Neural cell (in vitro differentiated cells): Measurements from ENCODE around the gene LAMC2. TPM values are rescaled to one million over a fixed set of nuclear protein-coding genes. Genes with fewer than 3 reads are reported as not detected.

ENCODE experiments used
- H2AFZ ChIP-seq: fragments of 200-600, 300-800 bp; sonication (generic), shearing (Covaris generic); 2 replicates; pipeline ENCODE4 v1.6.0; 2014; ENCODE audit warnings: low read depth, mild to moderate bottlenecking, antibody characterized with exemption, low read length, moderate library complexity
- H3F3A ChIP-seq: fragments of 200-600 bp; shearing (Covaris generic); 2 replicates; pipeline ENCODE4 v1.6.1; 2016; ENCODE audit warnings: mild to moderate bottlenecking, moderate library complexity, mixed read lengths, antibody characterized with exemption, low read length; ENCODE audit not compliant: insufficient read depth, poor library complexity, severe bottlenecking
- H3K27ac ChIP-seq: fragments of 200-600, 300-800 bp; sonication (generic), shearing (Covaris generic); 2 replicates; pipeline ENCODE4 v1.5.1; 2014; ENCODE audit warnings: mild to moderate bottlenecking, low read length, moderate library complexity
- H3K27me3 ChIP-seq: fragments of 300-800, 200-600 bp; sonication (generic), shearing (Covaris generic); 2 replicates; pipeline ENCODE4 v1.6.0; 2014; ENCODE audit warnings: mild to moderate bottlenecking, low read depth, low read length, moderate library complexity; ENCODE audit not compliant: insufficient read depth
- H3K36me3 ChIP-seq: fragments of 300-800, 200-600 bp; sonication (generic), shearing (Covaris generic); 2 replicates; pipeline ENCODE4 v1.5.1; 2014; ENCODE audit warnings: mild to moderate bottlenecking, antibody characterized with exemption, low read length, moderate library complexity; ENCODE audit not compliant: insufficient read depth
- H3K4me2 ChIP-seq: fragments of 300-800, 200-600 bp; sonication (generic), shearing (Covaris generic); 2 replicates; pipeline ENCODE4 v1.6.0; 2014; ENCODE audit warnings: mild to moderate bottlenecking, low read length
- H3K4me3 ChIP-seq: fragments of 300-800, 200-600 bp; sonication (generic), shearing (Covaris generic); 2 replicates; pipeline ENCODE4 v1.5.1; 2014; ENCODE audit warnings: mild to moderate bottlenecking, low read length, moderate library complexity
- H3K79me2 ChIP-seq: fragments of 200-600 bp; shearing (Covaris generic); replicated peaks from 2 replicates; pipeline ENCODE4 v1.6.0; 2014; ENCODE audit warnings: mild to moderate bottlenecking, low read length, moderate library complexity; ENCODE audit not compliant: insufficient read depth
- H3K9ac ChIP-seq: fragments of 300-800, 200-600 bp; sonication (generic), shearing (Covaris generic); 2 replicates; pipeline ENCODE4 v1.6.1; 2016; ENCODE audit warnings: mild to moderate bottlenecking, low read length, mixed read lengths
- H3K9me2 ChIP-seq: fragments of 200-600 bp; shearing (Covaris generic); 2 replicates; pipeline ENCODE4 v1.6.1; 2016; ENCODE audit warnings: mild to moderate bottlenecking, low read length, mixed read lengths; ENCODE audit not compliant: insufficient read depth
- H3K9me3 ChIP-seq: fragments of 200-600, 300-800 bp; sonication (generic), shearing (Covaris generic); 2 replicates; pipeline ENCODE4 v1.6.1; 2016; ENCODE audit warnings: mild to moderate bottlenecking, mixed run types, low read length, moderate library complexity, mixed read lengths
- H4K20me1 ChIP-seq: fragments of 200-600 bp; shearing (Covaris generic); 2 replicates; pipeline ENCODE4 v1.6.1; 2016; ENCODE audit warnings: mild to moderate bottlenecking, mixed run types; ENCODE audit not compliant: insufficient read depth
- EP300 ChIP-seq: fragments of 450-650 bp; conservative IDR thresholded peaks from 2 replicates; pipeline ENCODE4 v1.6.1; 2014; ENCODE audit warnings: antibody characterized with exemption, mild to moderate bottlenecking, moderate library complexity; ENCODE audit not compliant: poor library complexity, severe bottlenecking
- EZH2 ChIP-seq: fragments of 200-600, 300-800 bp; shearing (Covaris generic), sonication (generic); IDR thresholded peaks from 2 replicates; pipeline ENCODE4 v1.6.1; 2014; ENCODE audit warnings: antibody characterized with exemption, low read length, borderline replicate concordance, mild to moderate bottlenecking; ENCODE audit not compliant: insufficient read depth, poor library complexity, severe bottlenecking
- MXI1 ChIP-seq: fragments of 450-650 bp; conservative IDR thresholded peaks from 2 replicates; pipeline ENCODE4 v1.6.1; 2014; ENCODE audit warnings: antibody characterized with exemption, mild to moderate bottlenecking; ENCODE audit not compliant: poor library complexity, severe bottlenecking
- POLR2AphosphoS5 ChIP-seq: IDR thresholded peaks from 2 replicates; pipeline ENCODE4 v1.6.1; 2012
- RAD21 ChIP-seq: fragments of 450-650 bp; conservative IDR thresholded peaks from 2 replicates; pipeline ENCODE4 v1.6.1; 2014; ENCODE audit warnings: antibody characterized with exemption, mild to moderate bottlenecking, moderate library complexity
- SMC3 ChIP-seq: fragments of 450-650 bp; conservative IDR thresholded peaks from 2 replicates; pipeline ENCODE4 v1.6.1; 2014; ENCODE audit warnings: antibody characterized with exemption, mild to moderate bottlenecking, moderate library complexity; ENCODE audit not compliant: poor library complexity
- TAF1 ChIP-seq: IDR thresholded peaks from 2 replicates; pipeline ENCODE4 v1.6.1; 2012; ENCODE audit warnings: low read depth
- polyA plus RNA-seq: library from polyadenylated mRNA; depleted of rRNA; stranded (reverse); fragments of >200 nt; gene quantifications from 2 replicates; pipeline ENCODE4 v1.2.3, GENCODE V29; 2014
- TF ChIP-seq, protein P1 (sequence below): fragments of 450-650 bp; IDR thresholded peaks from 2 replicates; pipeline ENCODE4 v1.5.1; 2014; ENCODE audit warnings: antibody characterized with exemption, mild to moderate bottlenecking, moderate library complexity; ENCODE audit not compliant: poor library complexity, severe bottlenecking
- TF ChIP-seq, protein P2 (sequence below): IDR thresholded peaks from 2 replicates; pipeline ENCODE4 v1.6.1; 2012; ENCODE audit warnings: borderline replicate concordance

Gene LAMC2
- polyA plus RNA-seq, 1 donor from 2014 or later = 0.67 TPM

DNA sequence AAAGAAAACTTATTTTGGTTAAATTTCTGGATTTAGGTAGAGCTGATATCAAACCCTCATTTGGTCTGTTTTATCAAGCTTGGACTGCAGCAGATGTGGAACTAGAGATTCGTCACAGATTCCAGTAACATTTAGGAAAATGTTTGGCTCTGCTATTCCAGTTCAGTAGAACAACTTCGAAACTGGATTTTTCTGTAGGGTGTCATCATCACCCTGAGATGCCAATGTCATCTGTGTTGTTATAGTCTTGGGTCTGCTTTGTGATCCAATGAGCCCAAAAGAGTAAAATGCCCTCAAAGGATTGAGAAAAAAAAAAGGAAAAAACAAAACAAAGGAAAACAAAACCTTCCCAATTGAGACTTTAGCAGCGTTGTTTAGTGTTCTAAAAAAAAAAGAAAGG lies 55.4 kb downstream of the LAMC2 start:
- no peak overlapping the region for H3K9ac ChIP-seq
- H3K79me2 ChIP-seq = no peaks in the 10 kb centered on the region
- no peak overlapping the region for H2AFZ ChIP-seq
- no peaks in the 10 kb centered on the region for H3K36me3 ChIP-seq
- TF ChIP-seq EP300 (no peak), EZH2 (no peak), SMC3 (no peak), TAF1 (no peak), RAD21 (no peak), MXI1 (no peak), POLR2AphosphoS5 (no peak)
- TF ChIP-seq, protein P1, sequence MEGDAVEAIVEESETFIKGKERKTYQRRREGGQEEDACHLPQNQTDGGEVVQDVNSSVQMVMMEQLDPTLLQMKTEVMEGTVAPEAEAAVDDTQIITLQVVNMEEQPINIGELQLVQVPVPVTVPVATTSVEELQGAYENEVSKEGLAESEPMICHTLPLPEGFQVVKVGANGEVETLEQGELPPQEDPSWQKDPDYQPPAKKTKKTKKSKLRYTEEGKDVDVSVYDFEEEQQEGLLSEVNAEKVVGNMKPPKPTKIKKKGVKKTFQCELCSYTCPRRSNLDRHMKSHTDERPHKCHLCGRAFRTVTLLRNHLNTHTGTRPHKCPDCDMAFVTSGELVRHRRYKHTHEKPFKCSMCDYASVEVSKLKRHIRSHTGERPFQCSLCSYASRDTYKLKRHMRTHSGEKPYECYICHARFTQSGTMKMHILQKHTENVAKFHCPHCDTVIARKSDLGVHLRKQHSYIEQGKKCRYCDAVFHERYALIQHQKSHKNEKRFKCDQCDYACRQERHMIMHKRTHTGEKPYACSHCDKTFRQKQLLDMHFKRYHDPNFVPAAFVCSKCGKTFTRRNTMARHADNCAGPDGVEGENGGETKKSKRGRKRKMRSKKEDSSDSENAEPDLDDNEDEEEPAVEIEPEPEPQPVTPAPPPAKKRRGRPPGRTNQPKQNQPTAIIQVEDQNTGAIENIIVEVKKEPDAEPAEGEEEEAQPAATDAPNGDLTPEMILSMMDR = no peak
- TF ChIP-seq, protein P2, sequence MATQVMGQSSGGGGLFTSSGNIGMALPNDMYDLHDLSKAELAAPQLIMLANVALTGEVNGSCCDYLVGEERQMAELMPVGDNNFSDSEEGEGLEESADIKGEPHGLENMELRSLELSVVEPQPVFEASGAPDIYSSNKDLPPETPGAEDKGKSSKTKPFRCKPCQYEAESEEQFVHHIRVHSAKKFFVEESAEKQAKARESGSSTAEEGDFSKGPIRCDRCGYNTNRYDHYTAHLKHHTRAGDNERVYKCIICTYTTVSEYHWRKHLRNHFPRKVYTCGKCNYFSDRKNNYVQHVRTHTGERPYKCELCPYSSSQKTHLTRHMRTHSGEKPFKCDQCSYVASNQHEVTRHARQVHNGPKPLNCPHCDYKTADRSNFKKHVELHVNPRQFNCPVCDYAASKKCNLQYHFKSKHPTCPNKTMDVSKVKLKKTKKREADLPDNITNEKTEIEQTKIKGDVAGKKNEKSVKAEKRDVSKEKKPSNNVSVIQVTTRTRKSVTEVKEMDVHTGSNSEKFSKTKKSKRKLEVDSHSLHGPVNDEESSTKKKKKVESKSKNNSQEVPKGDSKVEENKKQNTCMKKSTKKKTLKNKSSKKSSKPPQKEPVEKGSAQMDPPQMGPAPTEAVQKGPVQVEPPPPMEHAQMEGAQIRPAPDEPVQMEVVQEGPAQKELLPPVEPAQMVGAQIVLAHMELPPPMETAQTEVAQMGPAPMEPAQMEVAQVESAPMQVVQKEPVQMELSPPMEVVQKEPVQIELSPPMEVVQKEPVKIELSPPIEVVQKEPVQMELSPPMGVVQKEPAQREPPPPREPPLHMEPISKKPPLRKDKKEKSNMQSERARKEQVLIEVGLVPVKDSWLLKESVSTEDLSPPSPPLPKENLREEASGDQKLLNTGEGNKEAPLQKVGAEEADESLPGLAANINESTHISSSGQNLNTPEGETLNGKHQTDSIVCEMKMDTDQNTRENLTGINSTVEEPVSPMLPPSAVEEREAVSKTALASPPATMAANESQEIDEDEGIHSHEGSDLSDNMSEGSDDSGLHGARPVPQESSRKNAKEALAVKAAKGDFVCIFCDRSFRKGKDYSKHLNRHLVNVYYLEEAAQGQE = no peak
- H3K27ac ChIP-seq = no peak overlapping the region
- H3K9me2 ChIP-seq = no peaks in the 10 kb centered on the region
- H3K4me2 ChIP-seq = no peak overlapping the region
- H4K20me1 ChIP-seq = no peaks in the 10 kb centered on the region
- no peaks in the 10 kb centered on the region for H3K27me3 ChIP-seq
- no peaks in the 10 kb centered on the region for H3K9me3 ChIP-seq
- H3K4me3 ChIP-seq = no peak overlapping the region
- H3F3A ChIP-seq = no peaks in the 10 kb centered on the region

DNA sequence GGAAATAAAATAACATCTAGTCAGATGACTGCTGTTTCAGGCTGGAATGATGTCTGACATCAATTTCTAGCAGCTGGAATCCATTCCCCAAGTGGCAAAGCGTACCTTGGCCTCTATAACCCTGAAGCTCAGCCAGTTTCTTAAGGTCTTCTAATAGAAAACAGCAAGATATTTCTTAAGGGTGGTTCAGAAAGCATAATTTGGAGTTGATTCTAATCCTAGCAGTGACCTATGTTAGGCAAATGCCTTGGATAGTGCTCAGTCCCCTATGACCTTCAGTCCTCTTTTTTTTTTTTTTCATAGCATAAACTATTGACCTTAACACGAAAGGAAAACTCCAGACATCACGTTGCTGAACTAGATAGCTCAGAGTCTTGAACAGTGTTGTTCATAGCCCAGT lies 56.5 kb downstream of the LAMC2 start:
- H3K9me2 ChIP-seq = no peaks in the 10 kb centered on the region
- H3K36me3 ChIP-seq = no peaks in the 10 kb centered on the region
- no peak for TF ChIP-seq SMC3
- TF ChIP-seq POLR2AphosphoS5 = no peak
- no peak for TF ChIP-seq RAD21
- TF ChIP-seq EZH2 = no peak
- no peak for TF ChIP-seq MXI1
- TF ChIP-seq, protein P1 = no peak
- TF ChIP-seq EP300 = no peak
- TF ChIP-seq TAF1 = no peak
- TF ChIP-seq, protein P2 = no peak
- H3K9me3 ChIP-seq = no peaks in the 10 kb centered on the region
- no peak overlapping the region for H3K4me3 ChIP-seq
- no peak overlapping the region for H3K9ac ChIP-seq
- no peaks in the 10 kb centered on the region for H3K79me2 ChIP-seq
- no peak overlapping the region for H3K27ac ChIP-seq
- no peak overlapping the region for H3K4me2 ChIP-seq
- H3F3A ChIP-seq = no peaks in the 10 kb centered on the region
- H2AFZ ChIP-seq = no peak overlapping the region
- no peaks in the 10 kb centered on the region for H4K20me1 ChIP-seq
- H3K27me3 ChIP-seq = no peaks in the 10 kb centered on the region
